ENCODE data around the gene ENG.
A peak's percentile ranks its signal among the peaks of the same experiment; 100 is the strongest.

DNA sequence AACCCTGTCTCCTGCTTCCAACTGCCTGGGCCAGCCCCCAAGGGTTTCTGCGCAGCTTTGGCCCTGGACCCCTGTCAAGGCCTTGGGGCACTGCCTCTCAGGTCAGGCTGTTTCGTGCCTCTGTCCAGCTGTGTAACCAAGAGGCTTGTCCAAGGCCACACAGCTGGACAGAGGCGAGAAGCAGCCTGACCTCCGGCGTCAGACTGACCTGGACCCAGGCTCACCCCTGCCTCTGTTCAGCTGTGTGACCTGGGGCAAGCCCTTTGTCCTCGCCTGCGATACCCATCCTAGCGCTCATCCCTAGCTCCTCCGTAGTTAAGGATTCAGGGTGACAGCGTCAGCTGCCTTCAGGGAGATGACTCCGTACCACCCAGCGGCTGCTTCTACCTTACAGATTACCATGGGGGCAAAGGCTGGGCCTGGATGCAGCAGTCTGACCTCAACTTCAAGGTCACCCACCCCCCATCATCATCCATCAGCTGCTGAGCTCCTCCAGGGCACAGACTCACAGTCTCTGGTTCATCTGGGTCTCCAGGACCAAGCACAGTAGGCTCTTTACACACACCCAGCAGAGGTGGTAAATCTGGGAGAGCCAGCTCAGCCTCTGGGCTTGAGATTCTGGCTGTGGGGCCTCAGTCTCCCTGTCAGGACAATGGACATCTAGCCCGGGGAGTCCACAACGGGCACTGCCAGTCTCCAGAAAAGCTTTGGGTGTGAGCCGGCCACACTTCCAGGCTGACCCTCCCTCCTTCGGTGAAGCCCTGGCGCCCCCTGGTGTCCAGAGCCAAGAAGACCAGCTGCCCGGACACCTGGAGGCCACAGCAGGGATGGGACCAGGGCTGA is 15.1 kb upstream of the ENG start:
- TF ChIP-seq, protein P1, sequence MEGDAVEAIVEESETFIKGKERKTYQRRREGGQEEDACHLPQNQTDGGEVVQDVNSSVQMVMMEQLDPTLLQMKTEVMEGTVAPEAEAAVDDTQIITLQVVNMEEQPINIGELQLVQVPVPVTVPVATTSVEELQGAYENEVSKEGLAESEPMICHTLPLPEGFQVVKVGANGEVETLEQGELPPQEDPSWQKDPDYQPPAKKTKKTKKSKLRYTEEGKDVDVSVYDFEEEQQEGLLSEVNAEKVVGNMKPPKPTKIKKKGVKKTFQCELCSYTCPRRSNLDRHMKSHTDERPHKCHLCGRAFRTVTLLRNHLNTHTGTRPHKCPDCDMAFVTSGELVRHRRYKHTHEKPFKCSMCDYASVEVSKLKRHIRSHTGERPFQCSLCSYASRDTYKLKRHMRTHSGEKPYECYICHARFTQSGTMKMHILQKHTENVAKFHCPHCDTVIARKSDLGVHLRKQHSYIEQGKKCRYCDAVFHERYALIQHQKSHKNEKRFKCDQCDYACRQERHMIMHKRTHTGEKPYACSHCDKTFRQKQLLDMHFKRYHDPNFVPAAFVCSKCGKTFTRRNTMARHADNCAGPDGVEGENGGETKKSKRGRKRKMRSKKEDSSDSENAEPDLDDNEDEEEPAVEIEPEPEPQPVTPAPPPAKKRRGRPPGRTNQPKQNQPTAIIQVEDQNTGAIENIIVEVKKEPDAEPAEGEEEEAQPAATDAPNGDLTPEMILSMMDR (IDR thresholded peaks at IDR 0.05; ENCODE audit: low read depth, low read length, poor library complexity, severe bottlenecking) = peak; percentile 95
- TF ChIP-seq EZH2phosphoT487 (IDR thresholded peaks at IDR 0.05; ENCODE audit: borderline replicate concordance, low read length) = no peak

Measured in DOHH2 (cell line).